Parathyroid adenoma (tissue), 2 donors: ENCODE data around the gene SPAG9.

Experiments used
- H2AFZ ChIP-seq: fragments of 300-600 bp; sonication (generic); one replicate; pipeline ENCODE4 v1.7.0; 2017; ENCODE audit warnings: antibody characterized with exemption, mild to moderate bottlenecking
- H3K27ac ChIP-seq: fragments of 300-600 bp; sonication (generic); one replicate; pipeline ENCODE4 v1.7.0; 2017
- H3K27me3 ChIP-seq: fragments of 300-600 bp; sonication (generic); one replicate; pipeline ENCODE4 v1.7.0; 2017; ENCODE audit warnings: low read length; ENCODE audit not compliant: control insufficient read depth, insufficient read depth
- H3K36me3 ChIP-seq: fragments of 300-600 bp; sonication (generic); one replicate; pipeline ENCODE4 v1.7.0; 2017; ENCODE audit warnings: low read length; ENCODE audit not compliant: control insufficient read depth, insufficient read depth
- H3K4me1 ChIP-seq: fragments of 300-600 bp; sonication (generic); one replicate; pipeline ENCODE4 v1.7.0; 2017; ENCODE audit warnings: control low read depth
- H3K4me2 ChIP-seq: fragments of 300-600 bp; sonication (generic); one replicate; pipeline ENCODE4 v1.7.0; 2017; ENCODE audit warnings: low read length
- H3K4me3 ChIP-seq: fragments of 300-600 bp; sonication (generic); one replicate; pipeline ENCODE4 v1.7.0; 2017; ENCODE audit warnings: low read depth, low read length
- H3K79me2 ChIP-seq: fragments of 300-600 bp; sonication (generic); one replicate; pipeline ENCODE4 v1.7.0; 2017; ENCODE audit warnings: control low read depth
- H3K9ac ChIP-seq: fragments of 300-600 bp; sonication (generic); one replicate; pipeline ENCODE4 v1.7.0; 2017; ENCODE audit warnings: mild to moderate bottlenecking
- H3K9me3 ChIP-seq: fragments of 300-600 bp; sonication (generic); one replicate; pipeline ENCODE4 v1.7.0; 2017; ENCODE audit warnings: low read length; ENCODE audit not compliant: control insufficient read depth
- CTCF ChIP-seq: fragments of 300-600 bp; sonication (generic); IDR thresholded peaks from one replicate; pipeline ENCODE4 v1.7.0; 2017; ENCODE audit warnings: antibody characterized with exemption, mild to moderate bottlenecking
- donor health status: primary hyperparathyroidism.

The SPAG9 gene

GRCh38 chr17:50924300-50924699, 196.4 kb downstream of the SPAG9 start:
- Histone ChIP-seq H3K79me2 (no peaks in the 10 kb centered on the region), H3K36me3 (no peaks in the 10 kb centered on the region), H3K9me3 (no peaks in the 10 kb centered on the region), H3K4me1 (peaks cover 17% of the 10 kb centered on the region), H2AFZ (no peak overlapping the region), H3K27me3 (no peaks in the 10 kb centered on the region), H3K9ac (no peak overlapping the region), H3K27ac (no peak overlapping the region), H3K4me3 (no peak overlapping the region), H3K4me2 (no peak overlapping the region)
- no peak for TF ChIP-seq CTCF

- no peaks in the 10 kb centered on the region for H3K36me3 ChIP-seq
- TF ChIP-seq CTCF = no peak
- H3K9ac ChIP-seq = no peak overlapping the region
- no peaks in the 10 kb centered on the region for H3K79me2 ChIP-seq
- no peak overlapping the region for H3K4me2 ChIP-seq
- H2AFZ ChIP-seq = no peak overlapping the region
- no peak overlapping the region for H3K4me3 ChIP-seq
- no peaks in the 10 kb centered on the region for H3K9me3 ChIP-seq
- H3K27ac ChIP-seq = peak overlapping the region; percentile 6
- peaks cover 17% of the 10 kb centered on the region for H3K4me1 ChIP-seq
- no peaks in the 10 kb centered on the region for H3K27me3 ChIP-seq
These were observed 197.1 kb downstream of the SPAG9 start for GRCh38 chr17:50923611-50924010.

GRCh38 chr17:50922721-50923405, 197.8 kb downstream of the SPAG9 start:
- Histone ChIP-seq H3K79me2 (peaks cover 2% of the 10 kb centered on the region), H3K27me3 (no peaks in the 10 kb centered on the region), H3K4me2 (no peak overlapping the region), H3K9ac (no peak overlapping the region), H3K36me3 (no peaks in the 10 kb centered on the region), H3K4me3 (no peak overlapping the region), H2AFZ (no peak overlapping the region), H3K9me3 (no peaks in the 10 kb centered on the region), H3K27ac (no peak overlapping the region), H3K4me1 (peaks cover 21% of the 10 kb centered on the region)
- TF ChIP-seq CTCF = no peak

- Histone ChIP-seq H2AFZ (no peak overlapping the region), H3K4me3 (no peak overlapping the region), H3K4me2 (no peak overlapping the region), H3K36me3 (no peaks in the 10 kb centered on the region), H3K4me1 (peaks cover 29% of the 10 kb centered on the region), H3K27me3 (no peaks in the 10 kb centered on the region), H3K9ac (no peak overlapping the region), H3K79me2 (peaks cover 2% of the 10 kb centered on the region), H3K9me3 (no peaks in the 10 kb centered on the region), H3K27ac (no peak overlapping the region)
- TF ChIP-seq CTCF = no peak
These were observed 198.6 kb downstream of the SPAG9 start for GRCh38 chr17:50922107-50922506.

- no peak for TF ChIP-seq CTCF
- H2AFZ ChIP-seq = no peak overlapping the region
- no peaks in the 10 kb centered on the region for H3K36me3 ChIP-seq
- no peak overlapping the region for H3K9ac ChIP-seq
- H3K27ac ChIP-seq = no peak overlapping the region
- no peak overlapping the region for H3K4me2 ChIP-seq
- peaks cover 39% of the 10 kb centered on the region for H3K4me1 ChIP-seq
- no peak overlapping the region for H3K4me3 ChIP-seq
- no peaks in the 10 kb centered on the region for H3K27me3 ChIP-seq
- no peaks in the 10 kb centered on the region for H3K9me3 ChIP-seq
- H3K79me2 ChIP-seq = peaks cover 2% of the 10 kb centered on the region
These were observed 199.6 kb downstream of the SPAG9 start for GRCh38 chr17:50920891-50921586.
